Measurements from ENCODE around the gene SULT1B1. TPM values are rescaled to one million over a fixed set of nuclear protein-coding genes. Genes with fewer than 3 reads are reported as not detected.
A peak's percentile ranks its signal among the peaks of the same experiment; 100 is the strongest.

Gene SULT1B1
- total RNA-seq, 2 donors from 2014 or later: 1.8 to 4.0 TPM

GRCh38 chr4:69754926-69755580, 5.4 kb downstream of the SULT1B1 start:
- no peaks in the 10 kb centered on the region for H3K27me3 ChIP-seq
- WGBS, 2 donors: 38 to 42% methylated on average over 4 of the region's 4 CpGs
- H3K4me1 ChIP-seq: peaks cover 26% of the 10 kb centered on the region
- intact Hi-C loops (cut with DNase I): no loop called here
- ATAC-seq: peak; percentile 85
- no peaks in the 10 kb centered on the region for H3K9me3 ChIP-seq
- H3K36me3 ChIP-seq (replicated peaks in 1 of 2; ENCODE audit: insufficient read depth in 1 of 2, low read depth in 2 of 2): no peaks in the 10 kb centered on the region
- H3K4me3 ChIP-seq: no peak overlapping the region
- TF ChIP-seq POLR2A (IDR thresholded peaks at IDR 0.05): no peak
- peak in 1 of 7 experiments; percentile 2 for TF ChIP-seq CTCF (IDR thresholded peaks at IDR 0.05)
- H3K27ac ChIP-seq: peak overlapping the region; percentile 21 to 67 (median 58)
- DNase-seq: peak; percentile 39 to 72 (median 57)

- no peaks in the 10 kb centered on the region for H3K27me3 ChIP-seq
Observed at GRCh38 chr4:69753686-69754085, 6.7 kb downstream of the SULT1B1 start.

GRCh38 chr4:69750346-69750745, 10.1 kb downstream of the SULT1B1 start:
- Histone ChIP-seq H3K9me3 (no peaks in the 10 kb centered on the region), H3K27ac (no peak overlapping the region), H3K27me3 (no peaks in the 10 kb centered on the region), H3K4me1 (peaks cover 10% of the 10 kb centered on the region), H3K4me3 (no peak overlapping the region), H3K36me3 (replicated peaks in 1 of 2; ENCODE audit: insufficient read depth in 1 of 2, low read depth in 2 of 2) (no peaks in the 10 kb centered on the region)
- TF ChIP-seq CTCF (IDR thresholded peaks at IDR 0.05) (no peak), POLR2A (IDR thresholded peaks at IDR 0.05) (no peak)
- no peak for ATAC-seq
- no peak for DNase-seq
- intact Hi-C loops (cut with DNase I): no loop called here

More at GRCh38 chr4:69753686-69754085, 6.7 kb downstream of the SULT1B1 start:
- intact Hi-C loops (cut with DNase I): no loop called here
- H3K36me3 ChIP-seq (replicated peaks in 1 of 2; ENCODE audit: insufficient read depth in 1 of 2, low read depth in 2 of 2): no peaks in the 10 kb centered on the region
- DNase-seq (no peak), ATAC-seq (no peak)
- no peak overlapping the region for H3K4me3 ChIP-seq
- 81 to 90% methylated on average over 1 of the region's 1 CpG for WGBS, 2 donors
- no peak overlapping the region for H3K27ac ChIP-seq
- no peak for TF ChIP-seq CTCF (IDR thresholded peaks at IDR 0.05)
- TF ChIP-seq POLR2A (IDR thresholded peaks at IDR 0.05): no peak
- no peaks in the 10 kb centered on the region for H3K9me3 ChIP-seq
- H3K4me1 ChIP-seq: peaks cover 23% of the 10 kb centered on the region

- Histone ChIP-seq H3K9me3 (no peaks in the 10 kb centered on the region), H3K4me3 (no peak overlapping the region), H3K36me3 (replicated peaks in 1 of 2; ENCODE audit: insufficient read depth in 1 of 2, low read depth in 2 of 2) (no peaks in the 10 kb centered on the region), H3K4me1 (peaks cover 4% of the 10 kb centered on the region), H3K27ac (no peak overlapping the region), H3K27me3 (no peaks in the 10 kb centered on the region)
- WGBS, 2 donors: 74 to 80% methylated on average over 2 of the region's 2 CpGs
- DNase-seq: no peak
- intact Hi-C loops (cut with DNase I): no loop called here
- TF ChIP-seq CTCF (IDR thresholded peaks at IDR 0.05): no peak
- ATAC-seq: no peak
Observed at GRCh38 chr4:69749771-69750170, 10.6 kb downstream of the SULT1B1 start.

- no peaks in the 10 kb centered on the region for H3K36me3 ChIP-seq (replicated peaks in 1 of 2; ENCODE audit: insufficient read depth in 1 of 2, low read depth in 2 of 2)
- H3K4me1 ChIP-seq: no peaks in the 10 kb centered on the region
- intact Hi-C loops (cut with DNase I): no loop called here
- WGBS, 2 donors: 24 to 44% methylated on average over 1 of the region's 1 CpG
- DNase-seq (no peak), ATAC-seq (no peak)
- H3K27ac ChIP-seq: no peak overlapping the region
- H3K9me3 ChIP-seq: no peaks in the 10 kb centered on the region
- no peaks in the 10 kb centered on the region for H3K27me3 ChIP-seq
- TF ChIP-seq POLR2A (IDR thresholded peaks at IDR 0.05): no peak
- no peak overlapping the region for H3K4me3 ChIP-seq
Observed at GRCh38 chr4:69748173-69748572, 12.2 kb downstream of the SULT1B1 start.

Measured in body of pancreas (tissue), 4 donors.